ENCODE data around the gene CARM1.

The CARM1 gene

DNA sequence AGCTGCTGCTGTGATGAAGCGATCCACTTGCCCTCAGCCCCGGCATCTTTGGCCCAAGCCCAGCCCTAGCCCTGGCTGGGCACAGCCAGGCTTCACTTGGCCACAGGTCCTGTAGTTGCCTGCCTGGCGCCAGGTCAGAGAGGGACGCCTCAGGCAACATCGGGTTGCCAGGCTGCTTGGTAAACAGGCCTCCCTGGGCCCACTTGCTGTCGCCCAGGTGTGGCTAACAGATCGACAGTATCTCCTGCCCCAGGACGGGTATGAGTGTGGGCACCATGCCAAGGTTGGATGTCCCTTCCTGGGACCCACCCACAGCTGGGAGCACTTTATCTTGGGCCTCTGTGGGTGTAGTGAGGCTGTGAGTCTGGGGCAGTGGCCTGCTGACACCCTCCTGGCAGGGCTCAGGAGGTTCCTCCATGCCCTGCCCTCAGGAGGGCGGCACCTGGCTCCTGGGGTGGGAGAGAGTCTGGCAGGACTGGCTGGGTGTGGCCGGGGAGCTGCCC is 27.8 kb downstream of the CARM1 start:
- H3K4me1 Mint-ChIP-seq: peaks cover 29% of the 10 kb centered on the region
- no peaks in the 10 kb centered on the region for H3K27me3 Mint-ChIP-seq (ENCODE audit: low read depth, poor library complexity)
- no peak overlapping the region for H3K27ac Mint-ChIP-seq
- no peak for DNase-seq
- TF ChIP-seq, protein P1, sequence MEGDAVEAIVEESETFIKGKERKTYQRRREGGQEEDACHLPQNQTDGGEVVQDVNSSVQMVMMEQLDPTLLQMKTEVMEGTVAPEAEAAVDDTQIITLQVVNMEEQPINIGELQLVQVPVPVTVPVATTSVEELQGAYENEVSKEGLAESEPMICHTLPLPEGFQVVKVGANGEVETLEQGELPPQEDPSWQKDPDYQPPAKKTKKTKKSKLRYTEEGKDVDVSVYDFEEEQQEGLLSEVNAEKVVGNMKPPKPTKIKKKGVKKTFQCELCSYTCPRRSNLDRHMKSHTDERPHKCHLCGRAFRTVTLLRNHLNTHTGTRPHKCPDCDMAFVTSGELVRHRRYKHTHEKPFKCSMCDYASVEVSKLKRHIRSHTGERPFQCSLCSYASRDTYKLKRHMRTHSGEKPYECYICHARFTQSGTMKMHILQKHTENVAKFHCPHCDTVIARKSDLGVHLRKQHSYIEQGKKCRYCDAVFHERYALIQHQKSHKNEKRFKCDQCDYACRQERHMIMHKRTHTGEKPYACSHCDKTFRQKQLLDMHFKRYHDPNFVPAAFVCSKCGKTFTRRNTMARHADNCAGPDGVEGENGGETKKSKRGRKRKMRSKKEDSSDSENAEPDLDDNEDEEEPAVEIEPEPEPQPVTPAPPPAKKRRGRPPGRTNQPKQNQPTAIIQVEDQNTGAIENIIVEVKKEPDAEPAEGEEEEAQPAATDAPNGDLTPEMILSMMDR (IDR thresholded peaks at IDR 0.05): no peak
- H3K4me3 Mint-ChIP-seq: no peak overlapping the region
- H3K36me3 Mint-ChIP-seq (ENCODE audit: low read depth): peaks cover 34% of the 10 kb centered on the region
- H3K9me3 Mint-ChIP-seq: peaks cover 23% of the 10 kb centered on the region

DNA sequence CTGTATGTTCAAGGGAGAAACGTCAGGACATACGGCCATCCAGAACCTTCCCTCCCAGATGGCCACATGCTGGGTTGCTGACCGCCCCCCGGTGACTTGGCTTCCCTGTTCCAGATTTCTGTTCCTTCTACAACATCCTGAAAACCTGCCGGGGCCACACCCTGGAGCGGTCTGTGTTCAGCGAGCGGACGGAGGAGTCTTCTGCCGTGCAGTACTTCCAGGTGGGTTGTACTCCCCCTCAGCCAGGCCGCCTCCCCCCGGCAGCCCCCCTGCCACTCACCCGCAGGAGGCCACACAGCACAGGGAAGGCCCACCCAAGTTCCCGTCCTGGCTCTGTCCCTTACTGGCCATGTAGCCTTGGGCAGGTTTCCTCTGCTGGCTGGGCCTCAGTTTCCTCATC is 36.6 kb downstream of the CARM1 start:
- TF ChIP-seq, protein P1 (IDR thresholded peaks at IDR 0.05): no peak
- H3K4me3 Mint-ChIP-seq: no peak overlapping the region
- H3K4me1 Mint-ChIP-seq: peaks cover 10% of the 10 kb centered on the region
- no peaks in the 10 kb centered on the region for H3K27me3 Mint-ChIP-seq (ENCODE audit: low read depth, poor library complexity)
- H3K36me3 Mint-ChIP-seq (ENCODE audit: low read depth): peaks cover 43% of the 10 kb centered on the region
- H3K27ac Mint-ChIP-seq: no peak overlapping the region
- peaks cover 12% of the 10 kb centered on the region for H3K9me3 Mint-ChIP-seq
- DNase-seq: no peak

DNA sequence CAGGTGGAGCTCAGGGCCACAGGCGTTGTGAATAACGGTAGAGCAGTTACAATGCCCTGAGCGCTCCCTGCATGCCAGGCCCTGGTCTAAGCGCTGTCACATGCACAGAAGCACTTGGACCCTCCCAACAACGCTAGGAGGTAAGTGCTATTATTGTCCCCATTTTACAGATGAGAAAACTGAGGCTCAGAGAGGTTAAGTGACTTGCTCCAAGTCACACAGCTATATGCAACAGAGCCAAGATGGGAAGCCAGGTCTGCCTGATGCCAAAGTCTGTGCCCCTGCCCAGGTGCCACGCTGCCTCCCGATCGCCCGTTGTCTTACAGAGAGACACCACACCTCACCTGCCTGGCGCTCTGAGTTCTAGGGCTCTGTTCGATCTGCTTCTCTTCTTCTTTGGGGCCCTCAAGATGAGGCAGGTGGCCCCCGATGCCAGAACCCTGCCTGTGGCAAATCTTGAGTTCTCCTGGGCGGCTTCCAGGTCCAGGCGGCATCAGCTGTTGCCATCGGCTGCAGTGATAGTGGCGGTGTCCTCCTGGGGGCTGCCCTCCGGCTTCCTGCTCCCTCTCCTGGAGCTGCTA is 37.1 kb downstream of the CARM1 start:
- TF ChIP-seq, protein P1 (IDR thresholded peaks at IDR 0.05): no peak
- Mint-ChIP-seq H3K27me3 (ENCODE audit: low read depth, poor library complexity) (no peaks in the 10 kb centered on the region), H3K36me3 (ENCODE audit: low read depth) (peaks cover 38% of the 10 kb centered on the region), H3K4me3 (no peak overlapping the region), H3K9me3 (peaks cover 7% of the 10 kb centered on the region), H3K27ac (no peak overlapping the region), H3K4me1 (peaks cover 10% of the 10 kb centered on the region)
- DNase-seq: no peak

DNA sequence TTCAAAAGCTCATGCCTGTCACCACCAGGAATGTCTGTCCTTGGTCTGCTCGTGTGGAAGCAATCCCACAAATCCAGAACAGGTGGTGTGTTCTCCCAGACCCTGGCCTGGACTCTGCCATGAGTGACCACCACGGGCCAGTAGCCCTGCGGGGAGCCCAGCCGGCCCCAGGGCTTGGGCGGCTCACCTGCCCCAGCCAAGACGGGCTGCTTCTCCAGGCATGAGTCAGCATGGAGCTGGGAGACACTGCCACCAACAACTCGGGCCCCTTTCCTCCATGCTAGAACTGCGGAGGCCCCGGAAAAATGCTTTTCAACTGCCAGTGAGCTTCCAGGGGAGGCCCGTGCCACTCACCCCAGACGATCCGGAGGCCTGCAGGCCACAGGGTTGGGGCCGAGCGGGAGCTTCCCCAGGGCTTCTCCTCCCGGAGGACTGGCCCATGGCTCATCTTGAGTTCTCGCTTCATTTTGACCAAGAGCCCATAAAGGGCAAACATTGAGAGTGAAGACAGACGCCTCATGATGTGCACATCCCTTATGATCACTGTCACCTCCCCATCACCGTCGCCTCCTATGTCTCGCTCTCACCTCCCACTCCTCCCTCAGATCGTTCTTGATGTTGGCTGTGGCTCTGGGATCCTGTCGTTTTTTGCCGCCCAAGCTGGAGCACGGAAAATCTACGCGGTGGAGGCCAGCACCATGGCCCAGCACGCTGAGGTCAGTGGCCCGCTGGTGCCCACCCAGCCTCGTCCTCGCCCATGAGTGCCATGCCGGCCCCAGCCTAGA is 40.4 kb downstream of the CARM1 start:
- Mint-ChIP-seq H3K36me3 (ENCODE audit: low read depth) (peaks cover 30% of the 10 kb centered on the region), H3K4me3 (no peak overlapping the region), H3K27me3 (ENCODE audit: low read depth, poor library complexity) (no peaks in the 10 kb centered on the region), H3K27ac (peak overlapping the region; percentile 39), H3K4me1 (no peaks in the 10 kb centered on the region), H3K9me3 (no peaks in the 10 kb centered on the region)
- TF ChIP-seq, protein P1 (IDR thresholded peaks at IDR 0.05): no peak
- no peak for DNase-seq

DNA sequence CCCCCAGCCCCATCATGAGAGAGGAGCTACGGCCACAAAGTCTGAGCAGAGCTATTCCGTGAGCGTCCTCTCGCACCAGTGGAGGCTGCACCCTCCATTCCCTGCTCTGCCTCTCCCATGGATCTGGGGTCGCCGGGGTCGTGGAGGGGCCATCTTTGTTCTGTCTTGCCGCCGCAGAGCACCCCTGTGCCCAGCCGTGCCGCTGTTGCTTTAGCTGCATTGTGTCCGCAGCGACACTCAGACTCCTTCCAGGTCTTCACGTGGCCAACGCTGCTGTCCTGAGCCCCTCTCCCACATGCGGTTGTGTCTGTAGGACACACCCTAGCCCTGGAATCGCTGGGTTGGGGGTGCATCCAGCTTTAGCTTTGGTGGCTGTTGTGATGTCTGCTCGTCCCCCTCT is 41.3 kb downstream of the CARM1 start:
- H3K27me3 Mint-ChIP-seq (ENCODE audit: low read depth, poor library complexity): no peaks in the 10 kb centered on the region
- DNase-seq: no peak
- H3K27ac Mint-ChIP-seq: no peak overlapping the region
- H3K36me3 Mint-ChIP-seq (ENCODE audit: low read depth): peaks cover 32% of the 10 kb centered on the region
- TF ChIP-seq, protein P1 (IDR thresholded peaks at IDR 0.05): no peak
- H3K4me1 Mint-ChIP-seq: no peaks in the 10 kb centered on the region
- H3K4me3 Mint-ChIP-seq: no peak overlapping the region
- no peaks in the 10 kb centered on the region for H3K9me3 Mint-ChIP-seq

Measured in nephron progenitor cell (in vitro differentiated cells).